ENCODE results near the gene CHST5. TPM values are rescaled to one million over a fixed set of nuclear protein-coding genes. Genes with fewer than 3 reads are reported as not detected.
A peak's percentile ranks its signal among the peaks of the same experiment; 100 is the strongest.

Gene CHST5
- total RNA-seq (2014; rRNA removed; shearing (Covaris generic)) = 0.64 and 0.87 TPM in 2 replicates
- 0.08 and 1.1 TPM in 2 replicates for polyA plus RNA-seq (2014; cell fraction: nucleus; rRNA removed)

- no peak for DNase-seq (ENCODE audit: extremely low read depth, low read depth)
These were observed at the start of gene CHST5 for GRCh38 chr16:75535901-75536300. Gene CHST5 (minus strand): TSS chr16:75536108. CDS start chr16:75530384, 5,724 bp downstream.

- no peak for DNase-seq (ENCODE audit: extremely low read depth, low read depth)
These were observed 48.2 kb upstream of the CHST5 start for GRCh38 chr16:75584108-75584507.

- no peak for DNase-seq (ENCODE audit: extremely low read depth, low read depth)
These were observed 43.5 kb upstream of the CHST5 start for GRCh38 chr16:75579281-75579834.

GRCh38 chr16:75578725-75579124 lies 42.8 kb upstream of the CHST5 start:
- no peak for DNase-seq (ENCODE audit: extremely low read depth, low read depth)

- no peak for DNase-seq (ENCODE audit: extremely low read depth, low read depth)
These were observed 42.3 kb upstream of the CHST5 start for GRCh38 chr16:75578212-75578611.

DNA sequence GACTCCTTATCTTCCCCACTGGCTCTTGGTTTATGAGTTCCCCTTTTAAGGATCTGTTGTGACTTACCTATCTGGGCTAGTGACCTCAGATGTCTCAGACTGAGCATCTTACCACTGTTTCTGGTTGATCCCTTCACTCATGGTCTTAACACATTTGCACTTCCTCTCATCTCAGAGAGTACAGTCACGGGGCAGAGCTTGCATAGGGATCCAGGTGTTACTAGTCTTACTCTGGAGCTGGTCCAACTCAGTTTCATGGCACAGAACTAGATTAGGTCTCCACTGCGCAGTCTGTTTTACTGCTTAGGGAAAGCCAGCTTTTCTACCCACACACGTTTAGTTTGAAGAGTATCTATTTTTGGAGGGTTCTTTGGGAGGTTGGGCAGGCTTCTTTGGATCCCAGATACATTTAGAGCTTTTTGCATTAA lies 40.5 kb upstream of the CHST5 start:
- no peak for DNase-seq (ENCODE audit: extremely low read depth, low read depth)

DNA sequence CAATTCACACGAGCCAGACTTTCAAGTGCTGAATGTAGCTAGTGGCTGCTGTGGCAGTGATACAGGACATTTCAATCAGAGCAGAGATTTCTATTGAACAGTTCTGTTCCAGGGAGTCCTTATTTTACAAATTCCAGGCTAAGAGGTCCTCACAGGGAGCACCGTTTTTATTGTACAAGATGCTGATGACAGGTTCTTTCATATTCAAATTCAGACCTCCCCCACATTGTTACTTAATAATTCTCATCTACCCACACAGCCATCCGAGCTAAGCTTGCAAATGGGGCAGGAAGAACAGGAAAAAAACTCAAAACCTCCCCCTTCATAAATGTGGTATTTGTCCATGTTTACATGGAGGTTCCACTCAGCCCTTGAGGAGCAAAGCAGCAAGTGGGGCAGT lies 40.0 kb upstream of the CHST5 start:
- DNase-seq (ENCODE audit: extremely low read depth, low read depth) = no peak

GRCh38 chr16:75573955-75574354 lies 38.0 kb upstream of the CHST5 start:
- DNase-seq (ENCODE audit: extremely low read depth, low read depth) = no peak

GRCh38 chr16:75572864-75573542 lies 37.1 kb upstream of the CHST5 start:
- DNase-seq (ENCODE audit: extremely low read depth, low read depth) = no peak

DNA sequence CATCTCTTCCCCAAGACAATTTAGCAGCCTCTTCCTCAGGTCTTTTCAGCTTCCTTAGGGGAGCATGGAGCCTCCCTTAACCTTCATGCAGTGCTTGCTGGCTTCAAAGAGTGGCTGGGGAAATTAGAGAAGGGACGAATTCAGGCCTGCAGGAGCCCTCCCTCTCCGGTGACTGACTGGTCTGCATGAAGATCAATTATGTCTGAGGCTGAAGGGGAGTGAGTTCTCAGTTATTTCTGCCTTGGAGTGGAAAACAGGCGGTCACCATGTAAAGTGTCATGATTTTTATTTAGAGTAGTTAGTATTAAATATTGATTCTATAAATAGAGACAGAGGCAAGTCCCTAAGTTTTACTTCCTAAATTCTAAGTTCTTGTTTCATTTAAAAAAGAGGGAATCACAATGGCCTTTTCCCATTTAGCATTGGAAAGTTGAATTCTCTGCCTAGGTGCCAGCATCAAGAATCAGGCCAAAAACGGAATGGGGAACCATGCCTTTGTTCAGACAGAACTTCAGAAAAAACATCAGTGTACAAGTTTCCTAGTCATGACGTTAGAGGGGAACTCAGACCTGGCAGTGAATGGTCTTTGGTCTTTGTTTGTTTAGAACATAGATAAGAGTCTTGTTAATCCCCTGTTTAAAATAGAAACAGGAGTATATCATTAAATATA lies 34.6 kb upstream of the CHST5 start:
- no peak for DNase-seq (ENCODE audit: extremely low read depth, low read depth)

DNA sequence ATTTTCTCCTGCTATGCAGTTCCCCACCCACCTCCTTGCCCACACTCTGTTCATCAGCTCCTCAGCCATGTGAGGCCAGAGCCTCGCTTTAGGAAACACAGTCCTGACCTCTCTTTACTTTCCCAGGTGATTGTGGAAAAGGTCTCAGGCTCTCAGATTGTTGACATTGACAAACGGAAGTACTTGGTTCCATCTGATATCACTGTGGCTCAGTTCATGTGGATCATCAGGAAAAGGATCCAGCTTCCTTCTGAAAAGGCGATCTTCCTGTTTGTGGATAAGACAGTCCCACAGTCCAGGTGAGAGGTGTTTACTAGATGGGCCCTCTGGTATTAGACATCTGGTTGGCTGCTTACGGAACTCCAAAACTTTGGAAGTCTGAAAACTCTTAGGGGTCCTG lies 32.0 kb upstream of the CHST5 start:
- DNase-seq (ENCODE audit: extremely low read depth, low read depth) = no peak

DNA sequence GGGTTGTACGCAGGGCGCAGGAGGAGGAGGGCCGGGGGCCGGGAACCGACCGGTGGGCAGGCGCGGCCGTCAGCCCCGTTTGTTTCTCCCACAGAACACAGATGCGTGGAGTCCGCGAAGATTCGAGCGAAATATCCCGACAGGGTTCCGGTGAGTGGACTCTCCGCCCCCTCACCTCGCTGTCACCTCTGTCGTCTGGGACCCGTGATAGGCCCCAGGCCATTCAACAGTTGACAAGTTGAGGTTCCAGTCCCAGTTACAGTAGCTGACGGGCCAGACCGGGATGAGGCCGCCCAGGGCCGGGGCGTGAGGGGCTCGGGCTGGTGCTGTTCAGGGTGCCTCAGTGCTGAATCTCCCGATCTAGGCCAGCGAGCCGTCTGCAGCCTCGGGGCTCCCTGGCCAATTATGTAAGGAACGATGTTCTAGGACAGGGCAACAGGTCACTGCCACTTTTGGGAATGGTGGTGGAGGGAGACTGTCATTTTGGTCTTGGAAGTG lies 30.9 kb upstream of the CHST5 start:
- no peak for DNase-seq (ENCODE audit: extremely low read depth, low read depth)

DNA sequence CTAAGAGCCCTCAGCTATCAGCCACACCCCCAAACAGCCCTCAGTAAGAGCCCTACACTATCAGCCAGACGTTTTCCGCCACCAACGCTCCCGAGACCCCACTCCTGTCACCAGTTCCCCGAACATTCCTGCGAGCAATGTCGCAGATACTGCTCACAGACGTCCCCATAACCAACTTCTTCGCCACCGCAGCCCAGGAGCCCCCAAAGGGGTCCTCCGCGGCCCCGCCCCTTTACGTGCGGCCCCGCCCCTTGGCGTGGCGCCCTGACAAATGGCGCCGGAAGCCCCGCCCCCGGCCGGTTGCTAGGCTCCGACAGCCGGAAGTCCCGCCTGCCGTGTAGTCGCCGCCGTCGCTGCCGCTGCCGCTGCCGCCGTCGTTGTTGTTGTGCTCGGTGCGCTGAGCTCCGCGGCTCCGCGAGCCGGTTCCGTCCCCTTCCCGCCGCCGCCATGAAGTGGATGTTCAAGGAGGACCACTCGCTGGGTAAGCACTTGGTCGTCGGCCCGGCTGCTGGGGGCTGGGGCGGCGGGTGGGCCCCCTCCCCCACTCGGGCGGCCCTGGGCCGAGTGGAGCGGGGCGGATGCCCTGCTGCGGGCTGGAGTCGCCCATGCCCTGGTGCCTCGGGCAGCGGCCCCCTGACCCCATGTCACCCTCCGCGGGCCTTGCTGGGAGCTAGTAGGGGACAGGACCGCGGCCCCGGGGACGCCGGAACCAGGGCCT lies 30.3 kb upstream of the CHST5 start, which contains the start of gene GABARAPL2:
TSS of gene GABARAPL2 (plus strand) at position 340 of the 718 bp plus-strand sequence. CDS start at position 448, 108 bp downstream.
- DNase-seq (ENCODE audit: extremely low read depth, low read depth) = peak; percentile 56

GRCh38 chr16:75565640-75566039 lies 29.7 kb upstream of the CHST5 start:
- DNase-seq (ENCODE audit: extremely low read depth, low read depth) = no peak

DNA sequence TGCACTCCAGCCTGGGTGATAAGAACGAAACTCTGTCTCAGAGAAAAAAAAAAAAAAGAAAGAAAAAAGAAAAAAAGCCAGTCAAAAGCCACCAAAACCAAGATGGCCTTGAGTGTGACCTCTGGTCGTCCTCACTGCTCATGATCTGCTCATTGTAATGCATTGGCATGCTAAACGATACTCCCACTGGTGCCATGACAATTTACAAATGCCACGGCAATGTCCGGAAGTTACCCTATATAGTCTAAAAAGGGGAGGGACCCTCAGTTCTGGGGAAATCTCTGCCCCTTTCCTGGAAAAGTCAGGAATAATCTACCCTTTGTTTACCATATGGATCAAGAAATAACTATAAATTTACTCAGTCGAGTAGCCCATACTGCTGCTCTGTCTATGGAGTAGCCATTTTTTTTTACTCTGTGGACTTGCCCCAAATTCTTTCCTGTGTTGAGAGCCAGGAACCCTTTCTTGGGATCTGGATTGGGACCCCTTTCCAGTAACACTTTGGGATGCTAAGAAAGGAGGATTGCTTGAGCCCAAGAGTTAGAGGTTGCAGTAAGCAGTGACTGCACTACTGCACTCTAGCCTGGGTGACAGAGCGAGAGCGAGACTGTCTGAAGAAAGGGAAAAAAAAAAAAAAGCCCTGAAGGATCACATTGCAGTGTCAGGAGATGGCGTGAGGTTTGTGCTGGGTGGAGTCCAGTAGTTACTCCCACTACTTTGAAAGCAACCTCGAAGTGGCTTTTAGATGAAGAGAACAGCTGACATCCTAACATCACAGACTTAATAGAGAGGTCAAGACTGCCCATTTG lies 23.9 kb upstream of the CHST5 start:
- no peak for DNase-seq (ENCODE audit: extremely low read depth, low read depth)

- DNase-seq (ENCODE audit: extremely low read depth, low read depth) = no peak
These were observed 23.0 kb upstream of the CHST5 start for GRCh38 chr16:75558846-75559401.

DNA sequence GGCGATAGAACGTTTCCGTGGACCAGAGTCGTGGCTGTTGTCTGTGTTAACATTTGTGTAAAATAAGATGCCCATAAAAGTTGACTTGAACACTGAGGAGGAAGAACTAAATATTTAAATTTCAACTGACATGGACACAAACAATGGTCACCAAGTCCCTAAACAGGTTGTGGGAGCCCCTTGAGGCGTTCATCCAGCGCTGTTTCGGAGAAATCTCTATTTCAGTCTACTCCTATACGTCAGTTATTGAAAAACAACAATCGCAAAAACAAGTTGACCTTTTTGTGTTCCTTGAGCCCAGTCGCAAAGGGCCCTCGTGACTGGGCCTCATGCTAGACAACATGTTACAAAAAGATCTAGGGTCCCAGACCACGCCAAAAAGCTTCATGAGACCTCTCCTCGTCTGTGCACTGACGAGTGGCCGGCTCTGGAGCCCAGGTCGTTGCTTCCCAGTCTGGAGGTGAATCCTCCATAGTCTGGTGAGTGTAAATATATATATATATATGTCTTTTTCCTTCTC lies 20.6 kb upstream of the CHST5 start:
- DNase-seq (ENCODE audit: extremely low read depth, low read depth) = no peak

GRCh38 chr16:75555707-75556430 lies 20.0 kb upstream of the CHST5 start, which contains the start of gene TMEM231:
Gene TMEM231 (minus strand): TSS chr16:75556252. CDS start chr16:75556209, 43 bp downstream.
- DNase-seq (ENCODE audit: extremely low read depth, low read depth) = peak; percentile 87
